CD8-positive, alpha-beta memory T cell (primary cell): ENCODE data around the gene GTF3A. TPM values are rescaled to one million over a fixed set of nuclear protein-coding genes. Genes with fewer than 3 reads are reported as not detected.

Experiments used
- CTCF ChIA-PET: fragments of 350-600 bp; sonication (Branson Sonifier 250); formaldehyde crosslinking; loops from one replicate; lab custom pipeline; 2021; ENCODE audit warnings: antibody characterized with exemption; lab: Charles Lee
- POLR2A ChIA-PET: fragments of 350-600 bp; sonication (Branson Sonifier 250); formaldehyde crosslinking; loops from one replicate; lab custom pipeline; 2021; ENCODE audit warnings: antibody characterized with exemption; lab: Charles Lee
- DNase-seq, 5 donors: peaks; one replicate each; pipeline versions ENCODE4 v3.0.0 to v3.0.0-alpha.2; 2020 to 2022; ENCODE audit warnings: mixed read lengths in 1 of 5
- H3K27ac ChIP-seq: one replicate; pipeline ENCODE4 v1.7.0; 2013; ENCODE audit warnings: low read depth, mild to moderate bottlenecking, low read length, moderate library complexity
- H3K27me3 ChIP-seq: 2 replicates; pipeline ENCODE4 v1.7.0; 2013; ENCODE audit warnings: low read length, mild to moderate bottlenecking; ENCODE audit not compliant: insufficient read depth, poor library complexity, severe bottlenecking
- H3K36me3 ChIP-seq: 2 replicates; pipeline ENCODE4 v1.7.0; 2013; ENCODE audit warnings: mild to moderate bottlenecking, low read length, moderate library complexity; ENCODE audit not compliant: insufficient read depth
- H3K4me1 ChIP-seq: 2 replicates; pipeline ENCODE4 v1.7.0; 2013; ENCODE audit warnings: mild to moderate bottlenecking, low read length, moderate library complexity; ENCODE audit not compliant: insufficient read depth
- H3K4me3 ChIP-seq: 2 replicates; pipeline ENCODE4 v1.7.0; 2013; ENCODE audit warnings: mild to moderate bottlenecking, low read length
- H3K9me3 ChIP-seq: 2 replicates; pipeline ENCODE4 v1.7.0; 2013; ENCODE audit warnings: mild to moderate bottlenecking, low read length
- H3K27ac Mint-ChIP-seq, 8 donors: one replicate each; pipeline ENCODE4 v1.8.0; 2020 to 2021; ENCODE audit warnings: mixed read lengths in 8 of 8, mild to moderate bottlenecking in 6 of 8, inconsistent platforms in 3 of 8, moderate library complexity in 3 of 8
- H3K27me3 Mint-ChIP-seq, 2 donors: one replicate each; pipeline ENCODE4 v1.8.0; 2020 to 2021; ENCODE audit warnings: mixed read lengths in 2 of 2, mild to moderate bottlenecking in 1 of 2, moderate library complexity in 1 of 2
- H3K36me3 Mint-ChIP-seq, 3 donors: one replicate each; pipeline ENCODE4 v1.8.0; 2020 to 2021; ENCODE audit warnings: mixed read lengths in 3 of 3, inconsistent platforms in 1 of 3, mild to moderate bottlenecking in 1 of 3
- H3K4me1 Mint-ChIP-seq, 3 donors: one replicate each; pipeline ENCODE4 v1.8.0; 2020 to 2021; ENCODE audit warnings: mixed read lengths in 3 of 3, inconsistent platforms in 1 of 3, mild to moderate bottlenecking in 1 of 3
- H3K4me3 Mint-ChIP-seq, 7 donors: one replicate each; pipeline ENCODE4 v1.8.0; 2020 to 2021; ENCODE audit warnings: mixed read lengths in 7 of 7, mild to moderate bottlenecking in 6 of 7, moderate library complexity in 4 of 7, inconsistent platforms in 2 of 7
- H3K9me3 Mint-ChIP-seq, 5 donors: one replicate each; pipeline ENCODE4 v1.8.0; 2020 to 2022; ENCODE audit warnings: mixed read lengths in 5 of 5, mild to moderate bottlenecking in 3 of 5, moderate library complexity in 2 of 5, inconsistent platforms in 1 of 5
- polyA plus RNA-seq: library from polyadenylated mRNA; unstranded; fragments of 300-500 nt; fragmentation: Illumina TruSeq; gene quantifications from one replicate; pipeline ENCODE4 v1.2.3, GENCODE V29; 2021
- total RNA-seq, 2 experiments: library from RNA; stranded (reverse); gene quantifications; one replicate each; pipeline ENCODE4 v1.2.3, GENCODE V29; 2021

GTF3A gene
- total and polyA plus RNA-seq, 3 experiments from 2014 or later = 296 to 606 (median 323) TPM

GRCh38 chr13:27432611-27433210 is 8.3 kb downstream of the GTF3A start:
- Mint-ChIP-seq H3K4me3 (peak overlapping the region; percentile 13 to 72 (median 60)), H3K9me3 (no peaks in the 10 kb centered on the region), H3K36me3 (peaks cover 22 to 94% (median 43%) of the 10 kb centered on the region in 3 donors), H3K4me1 (peaks cover 53 to 71% (median 64%) of the 10 kb centered on the region in 3 donors), H3K27me3 (no peaks in the 10 kb centered on the region), H3K27ac (peak overlapping the region; percentile 83 to 98 (median 92))
- ChIA-PET POLR2A (interaction anchor here (0.6 to 1.5 kb wide), 5 partner anchors 10 to 712 kb away, joined by 3 to 4 read pairs (median 4); partner anchors contain the start of gene LNX2), CTCF (interaction anchor here (1.6 to 1.9 kb wide), 3 partner anchors 11 to 187 kb away, joined by 3 to 9 read pairs (median 4); partner anchors contain the start of gene LNX2)
- H3K27ac ChIP-seq = peak overlapping the region; percentile 47
- H3K9me3 ChIP-seq = no peaks in the 10 kb centered on the region
- DNase-seq = peak in 4 of 5 donors; percentile 22 to 71 (median 36)
- peaks cover 40% of the 10 kb centered on the region for H3K4me1 ChIP-seq
- H3K27me3 ChIP-seq = no peaks in the 10 kb centered on the region
- no peak overlapping the region for H3K4me3 ChIP-seq
- H3K36me3 ChIP-seq = peaks cover 72% of the 10 kb centered on the region

- Mint-ChIP-seq H3K4me1 (peaks cover 59 to 65% (median 62%) of the 10 kb centered on the region in 3 donors), H3K27me3 (peaks cover 0 to under 1% of the 10 kb centered on the region in 2 donors), H3K9me3 (no peaks in the 10 kb centered on the region), H3K4me3 (no peak overlapping the region), H3K27ac (peak overlapping the region in 7 of 8 donors; percentile 12 to 86 (median 51)), H3K36me3 (peaks cover 8 to 84% (median 41%) of the 10 kb centered on the region in 3 donors)
- ChIA-PET POLR2A (interaction anchor here (0.7 kb wide), 1 partner anchor 961 kb away, joined by 9 read pairs; no protein-coding TSS in a partner anchor), CTCF (interaction anchor here (1.7 kb wide), 1 partner anchor 11 kb away, joined by 9 read pairs; no protein-coding TSS in a partner anchor)
- no peaks in the 10 kb centered on the region for H3K27me3 ChIP-seq
- peaks cover 50% of the 10 kb centered on the region for H3K36me3 ChIP-seq
- no peak overlapping the region for H3K4me3 ChIP-seq
- DNase-seq = no peak
- peaks cover 39% of the 10 kb centered on the region for H3K4me1 ChIP-seq
- H3K27ac ChIP-seq = no peak overlapping the region
- no peaks in the 10 kb centered on the region for H3K9me3 ChIP-seq
Observed at GRCh38 chr13:27437126-27437525, 12.7 kb downstream of the GTF3A start.

DNA sequence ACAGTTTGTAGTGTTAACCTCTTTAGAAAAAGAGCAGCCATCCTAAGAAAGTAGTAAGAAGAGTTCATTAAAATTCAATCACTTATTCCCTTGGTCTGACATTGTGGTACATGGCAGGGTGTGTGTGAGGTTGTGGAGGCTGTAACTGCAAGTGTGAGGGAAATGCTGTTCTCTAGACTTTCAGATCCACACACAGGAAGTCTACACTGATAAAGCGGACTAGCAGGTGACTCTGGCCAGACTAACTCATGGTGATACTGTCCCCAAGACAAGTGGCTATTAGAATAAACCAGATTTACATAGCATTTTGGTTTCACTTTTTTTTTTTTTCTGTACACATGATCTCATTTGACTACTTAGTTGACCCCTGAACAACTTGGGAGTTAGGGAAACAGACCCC is 16.0 kb downstream of the GTF3A start:
- H3K9me3 Mint-ChIP-seq = no peaks in the 10 kb centered on the region
- H3K27me3 Mint-ChIP-seq = peaks cover 0 to 3% of the 10 kb centered on the region in 2 donors
- no peak overlapping the region for H3K27ac ChIP-seq
- H3K27ac Mint-ChIP-seq = peak overlapping the region; percentile 59 to 95 (median 82)
- no peaks in the 10 kb centered on the region for H3K9me3 ChIP-seq
- H3K36me3 Mint-ChIP-seq = peaks cover 3 to 60% (median 24%) of the 10 kb centered on the region in 3 donors
- H3K4me1 Mint-ChIP-seq = peaks cover 51 to 59% (median 57%) of the 10 kb centered on the region in 3 donors
- ChIA-PET CTCF (interaction anchor here (1.3 to 1.4 kb wide), 2 partner anchors 14 to 16 kb away, joined by 3 to 4 read pairs; partner anchors contain the start of gene GTF3A), POLR2A (no interaction called here)
- peaks cover 36% of the 10 kb centered on the region for H3K4me1 ChIP-seq
- H3K27me3 ChIP-seq = no peaks in the 10 kb centered on the region
- DNase-seq = no peak
- H3K36me3 ChIP-seq = peaks cover 27% of the 10 kb centered on the region
- no peak overlapping the region for H3K4me3 ChIP-seq
- peak overlapping the region; percentile 0 to 54 (median 33) for H3K4me3 Mint-ChIP-seq

DNA sequence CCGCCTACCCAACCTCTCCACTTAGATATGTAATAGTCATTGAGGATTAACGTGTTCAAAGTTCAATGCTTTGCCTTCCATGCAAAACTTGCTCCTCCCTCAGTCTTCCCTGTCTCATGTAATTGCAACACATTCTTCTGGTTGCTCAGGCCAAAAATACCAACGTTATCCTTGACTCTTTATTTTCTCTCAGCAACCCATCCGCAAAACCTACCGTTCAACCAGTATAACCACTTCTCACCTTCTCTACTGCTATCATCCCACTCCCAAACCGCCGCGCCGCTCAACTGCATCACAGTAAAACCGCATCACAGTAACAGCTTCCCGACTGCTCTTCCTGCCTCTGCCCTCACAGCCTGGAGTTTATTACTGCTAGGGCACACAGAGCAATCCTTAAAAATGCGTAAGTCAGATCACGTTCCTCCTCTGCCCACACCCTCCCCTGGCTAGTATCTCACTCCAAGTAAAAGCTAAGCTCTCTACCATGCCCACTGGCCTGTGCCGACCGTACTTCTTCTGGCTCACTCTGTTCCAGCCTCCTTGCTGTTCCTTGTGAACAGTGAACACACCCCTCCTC is 17.7 kb downstream of the GTF3A start:
- peak overlapping the region; percentile 3 for H3K4me3 ChIP-seq
- Mint-ChIP-seq H3K36me3 (peaks cover 3 to 49% (median 19%) of the 10 kb centered on the region in 3 donors), H3K4me3 (peak overlapping the region; percentile 64 to 80 (median 72)), H3K27me3 (peaks cover 0 to 3% of the 10 kb centered on the region in 2 donors), H3K4me1 (peaks cover 61 to 74% (median 71%) of the 10 kb centered on the region in 3 donors), H3K9me3 (no peaks in the 10 kb centered on the region), H3K27ac (peak overlapping the region; percentile 75 to 95 (median 89))
- H3K27ac ChIP-seq = no peak overlapping the region
- peaks cover 47% of the 10 kb centered on the region for H3K4me1 ChIP-seq
- ChIA-PET POLR2A (interaction anchor here (0.5 to 1.1 kb wide), 3 partner anchors 10 to 18 kb away, joined by 3 to 4 read pairs (median 3); partner anchors contain the start of gene GTF3A), CTCF (interaction anchor here (3.2 to 4.9 kb wide), 2 partner anchors 9 to 16 kb away, joined by 9 to 39 read pairs; partner anchors contain the start of gene GTF3A)
- DNase-seq = peak in 2 of 5 donors; percentile 49 to 55
- H3K9me3 ChIP-seq = no peaks in the 10 kb centered on the region
- H3K27me3 ChIP-seq = no peaks in the 10 kb centered on the region
- H3K36me3 ChIP-seq = peaks cover 18% of the 10 kb centered on the region

GRCh38 chr13:27442797-27443196 is 18.4 kb downstream of the GTF3A start:
- POLR2A ChIA-PET = interaction anchor here (0.5 to 1.1 kb wide), 4 partner anchors 10 to 1259 kb away, joined by 3 to 4 read pairs (median 3); partner anchors contain the start of gene GTF3A
- peaks cover 54% of the 10 kb centered on the region for H3K4me1 ChIP-seq
- Mint-ChIP-seq H3K9me3 (no peaks in the 10 kb centered on the region), H3K36me3 (peaks cover 2 to 42% (median 15%) of the 10 kb centered on the region in 3 donors), H3K4me3 (peak overlapping the region in 6 of 7 donors; percentile 64 to 80 (median 70)), H3K27me3 (peaks cover 0 to 3% of the 10 kb centered on the region in 2 donors), H3K4me1 (peaks cover 61 to 74% (median 73%) of the 10 kb centered on the region in 3 donors), H3K27ac (peak overlapping the region; percentile 75 to 95 (median 89))
- H3K27me3 ChIP-seq = no peaks in the 10 kb centered on the region
- no peak overlapping the region for H3K27ac ChIP-seq
- CTCF ChIA-PET = interaction anchor here (3.2 to 4.9 kb wide), 2 partner anchors 10 to 17 kb away, joined by 9 to 39 read pairs; partner anchors contain the start of gene GTF3A
- H3K36me3 ChIP-seq = peaks cover 18% of the 10 kb centered on the region
- no peak overlapping the region for H3K4me3 ChIP-seq
- DNase-seq = no peak
- no peaks in the 10 kb centered on the region for H3K9me3 ChIP-seq

GRCh38 chr13:27446986-27447583 is 22.7 kb downstream of the GTF3A start:
- H3K27me3 Mint-ChIP-seq = peaks cover 0 to 6% of the 10 kb centered on the region in 2 donors
- Histone ChIP-seq H3K27ac (no peak overlapping the region), H3K9me3 (no peaks in the 10 kb centered on the region), H3K4me1 (peaks cover 52% of the 10 kb centered on the region), H3K27me3 (no peaks in the 10 kb centered on the region), H3K4me3 (no peak overlapping the region), H3K36me3 (peaks cover 4% of the 10 kb centered on the region)
- H3K27ac Mint-ChIP-seq = peak overlapping the region; percentile 74 to 98 (median 92)
- peaks cover 60 to 77% (median 76%) of the 10 kb centered on the region in 3 donors for H3K4me1 Mint-ChIP-seq
- peak overlapping the region; percentile 49 to 76 (median 65) for H3K4me3 Mint-ChIP-seq
- peaks cover 0 to 25% (median 6%) of the 10 kb centered on the region in 3 donors for H3K36me3 Mint-ChIP-seq
- DNase-seq = peak in 2 of 5 donors; percentile 38
- CTCF ChIA-PET = interaction anchor here (0.6 to 6.3 kb wide), 2 partner anchors 21 to 85 kb away, joined by 3 to 74 read pairs; partner anchors contain the start of gene GTF3A
- POLR2A ChIA-PET = interaction anchor here (0.6 to 6.7 kb wide), 2 partner anchors 21 to 175 kb away, joined by 3 to 128 read pairs; partner anchors contain the start of gene GTF3A
- no peaks in the 10 kb centered on the region for H3K9me3 Mint-ChIP-seq

DNA sequence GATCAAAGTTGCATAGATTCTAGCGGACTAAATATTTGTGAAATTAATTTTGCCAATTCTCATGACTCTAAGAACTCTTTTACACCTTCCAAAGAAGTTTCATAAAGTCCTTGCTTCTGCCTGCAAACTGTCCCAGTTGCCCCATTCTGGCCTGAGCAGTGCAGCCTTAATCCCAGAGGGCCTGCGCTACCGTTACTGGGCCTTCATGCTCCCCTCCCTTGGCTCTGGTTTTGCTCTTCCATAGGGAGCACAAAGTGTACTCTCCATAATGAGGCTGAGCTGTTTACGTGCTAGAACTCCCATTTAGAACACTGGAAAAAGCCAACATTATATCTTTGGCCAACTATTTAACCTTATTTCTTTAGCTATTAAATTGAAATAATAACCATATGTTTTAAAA is 23.9 kb downstream of the GTF3A start:
- Mint-ChIP-seq H3K9me3 (no peaks in the 10 kb centered on the region), H3K27ac (peak overlapping the region; percentile 61 to 97 (median 90)), H3K27me3 (peaks cover 0 to 3% of the 10 kb centered on the region in 2 donors), H3K4me3 (peak overlapping the region in 5 of 7 donors; percentile 15 to 93 (median 49)), H3K36me3 (peaks cover 0 to 21% (median 3%) of the 10 kb centered on the region in 3 donors), H3K4me1 (peaks cover 50 to 67% (median 67%) of the 10 kb centered on the region in 3 donors)
- POLR2A ChIA-PET = interaction anchor here (0.6 to 6.7 kb wide), 2 partner anchors 10 to 22 kb away, joined by 4 to 128 read pairs; partner anchors contain the start of gene GTF3A
- Histone ChIP-seq H3K4me3 (no peak overlapping the region), H3K27me3 (no peaks in the 10 kb centered on the region), H3K36me3 (no peaks in the 10 kb centered on the region), H3K27ac (no peak overlapping the region), H3K9me3 (no peaks in the 10 kb centered on the region), H3K4me1 (peaks cover 40% of the 10 kb centered on the region)
- no peak for DNase-seq
- CTCF ChIA-PET = interaction anchor here (1.0 to 6.3 kb wide), 2 partner anchors 17 to 22 kb away, joined by 3 to 74 read pairs; partner anchors contain the start of gene GTF3A
